IMR-90 (cell line): ENCODE results near the gene PTPRN2. TPM values are rescaled to one million over a fixed set of nuclear protein-coding genes. Genes with fewer than 3 reads are reported as not detected.

Experiments used
- ATAC-seq: fragments of 200-7000 bp; cut with Tn5 transposase; 2 replicates; pipeline ENCODE4 v1.9.1; 2020; ENCODE audit warnings: low read depth, mild to moderate bottlenecking, moderate library complexity
- BruUV-seq: library from RNA; stranded (reverse); fragments of 400-500 nt; replicated peaks from 2 replicates; lab custom pipeline; 2021; lab: Mats Ljungman, UMichigan
- CTCF ChIA-PET: fragments of 300-600 bp; formaldehyde crosslinking; extraction: SDS; loops from one replicate; lab custom pipeline; 2021; ENCODE audit warnings: antibody characterized with exemption; lab: Yijun Ruan, JAX
- POLR2A ChIA-PET: fragments of 300-600 bp; sonication (Branson Sonifier 250); formaldehyde crosslinking; loops from one replicate; lab custom pipeline; 2022; ENCODE audit warnings: antibody characterized with exemption; ENCODE audit not compliant: unreplicated experiment; lab: Charles Lee
- DNase-seq: peaks from one replicate; pipeline ENCODE4 v3.0.0; 2013
- H2AFZ ChIP-seq: replicated peaks from 2 replicates; pipeline ENCODE3; 2013; ENCODE audit warnings: low read length, mild to moderate bottlenecking; ENCODE audit not compliant: poor library complexity
- H2AK5ac ChIP-seq: 2 replicates; pipeline ENCODE4 v1.6.1; 2013; ENCODE audit warnings: low read depth, low read length, inconsistent platforms
- H2AK9ac ChIP-seq: replicated peaks from 2 replicates; pipeline ENCODE3; 2013; ENCODE audit warnings: mild to moderate bottlenecking, low read depth, low read length, moderate library complexity; ENCODE audit not compliant: poor library complexity
- H2BK120ac ChIP-seq: 2 replicates; pipeline ENCODE4 v1.6.1; 2013; ENCODE audit warnings: low read depth, low read length, inconsistent platforms
- H2BK15ac ChIP-seq: 3 replicates; pipeline ENCODE4 v1.6.1; 2013; ENCODE audit warnings: low read depth, low read length, inconsistent platforms
- H2BK20ac ChIP-seq: 2 replicates; pipeline ENCODE4 v1.6.1; 2013; ENCODE audit warnings: low read depth, mild to moderate bottlenecking, inconsistent platforms, low read length, moderate library complexity
- H2BK5ac ChIP-seq: 2 replicates; pipeline ENCODE4 v1.6.1; 2013; ENCODE audit warnings: mild to moderate bottlenecking, low read depth, low read length, inconsistent platforms; ENCODE audit not compliant: poor library complexity, severe bottlenecking
- H3K14ac ChIP-seq: replicated peaks from 2 replicates; pipeline ENCODE4 v1.6.1; 2013; ENCODE audit warnings: low read depth, low read length, inconsistent platforms
- H3K18ac ChIP-seq: 2 replicates; pipeline ENCODE4 v1.6.1; 2013; ENCODE audit warnings: low read depth, low read length, control low read depth
- H3K23ac ChIP-seq: 2 replicates; pipeline ENCODE4 v1.6.1; 2013; ENCODE audit warnings: low read depth, low read length, inconsistent platforms
- H3K27ac ChIP-seq: 2 replicates; pipeline ENCODE4 v1.5.1; 2013; ENCODE audit warnings: mild to moderate bottlenecking, control low read depth, low read length; ENCODE audit not compliant: insufficient read depth
- H3K27me3 ChIP-seq: 2 replicates; pipeline ENCODE4 v1.6.1; 2013; ENCODE audit warnings: low read length; ENCODE audit not compliant: control insufficient read depth, insufficient read depth
- H3K36me3 ChIP-seq: 2 replicates; pipeline ENCODE4 v1.6.1; 2013; ENCODE audit warnings: low read length, mixed read lengths; ENCODE audit not compliant: control insufficient read depth, insufficient read depth
- H3K4ac ChIP-seq: 2 replicates; pipeline ENCODE4 v1.6.1; 2013; ENCODE audit warnings: low read depth, low read length, inconsistent platforms
- H3K4me1 ChIP-seq: 2 replicates; pipeline ENCODE4 v1.6.1; 2013; ENCODE audit warnings: low read length, mixed read lengths; ENCODE audit not compliant: control insufficient read depth, insufficient read depth
- H3K4me2 ChIP-seq: 2 replicates; pipeline ENCODE4 v1.6.1; 2013; ENCODE audit warnings: low read depth, mild to moderate bottlenecking, control low read depth, low read length, moderate library complexity
- H3K4me3 ChIP-seq: 2 replicates; pipeline ENCODE4 v1.5.1; 2013; ENCODE audit warnings: low read depth, mild to moderate bottlenecking, control low read depth, low read length, moderate library complexity; ENCODE audit not compliant: insufficient read depth
- H3K56ac ChIP-seq: 2 replicates; pipeline ENCODE4 v1.6.1; 2013; ENCODE audit warnings: low read length, inconsistent platforms; ENCODE audit not compliant: insufficient read depth; ENCODE audit errors: extremely low read depth
- H3K79me1 ChIP-seq, 2 experiments: 2 replicates each; pipeline ENCODE4 v1.6.1; 2013; ENCODE audit warnings: low read length in 2 of 2, inconsistent platforms in 1 of 2, low read depth in 1 of 2
- H3K9ac ChIP-seq: 2 replicates; pipeline ENCODE4 v1.6.1; 2013; ENCODE audit warnings: low read depth, low read length, control low read depth
- H3K9me1 ChIP-seq: 2 replicates; pipeline ENCODE4 v1.6.1; 2013; ENCODE audit warnings: low read length, inconsistent platforms; ENCODE audit not compliant: insufficient read depth
- H3K9me3 ChIP-seq: 2 replicates; pipeline ENCODE4 v1.6.1; 2013; ENCODE audit warnings: low read length; ENCODE audit not compliant: control insufficient read depth, insufficient read depth
- H4K20me1 ChIP-seq: 2 replicates; pipeline ENCODE4 v1.6.1; 2013; ENCODE audit warnings: low read length, inconsistent platforms; ENCODE audit not compliant: insufficient read depth
- H4K5ac ChIP-seq: 2 replicates; pipeline ENCODE4 v1.6.1; 2013; ENCODE audit warnings: mild to moderate bottlenecking, low read depth, low read length, control low read depth
- H4K8ac ChIP-seq, 2 experiments: 2 replicates each; pipeline ENCODE4 v1.6.1; 2013; ENCODE audit warnings: low read depth in 2 of 2, low read length in 2 of 2, control low read depth in 1 of 2, inconsistent platforms in 1 of 2
- H4K91ac ChIP-seq: 2 replicates; pipeline ENCODE4 v1.6.1; 2013; ENCODE audit warnings: low read depth, low read length, inconsistent platforms; ENCODE audit not compliant: insufficient read depth
- CEBPB ChIP-seq: IDR thresholded peaks from 2 replicates; pipeline ENCODE4 v1.6.1; 2012; ENCODE audit warnings: low read depth, low read length, improper control_type of control experiment
- MXI1 ChIP-seq: IDR thresholded peaks from 2 replicates; pipeline ENCODE4 v1.6.1; 2012; ENCODE audit warnings: low read depth, mild to moderate bottlenecking, low read length, moderate library complexity, borderline replicate concordance
- NFE2L2 ChIP-seq: fragments of 150-350 bp; IDR thresholded peaks from 2 replicates; pipeline ENCODE4 v1.6.1; 2016; ENCODE audit warnings: low read depth, mild to moderate bottlenecking, low read length
- RAD21 ChIP-seq: IDR thresholded peaks from 2 replicates; pipeline ENCODE4 v1.6.1; 2012; ENCODE audit warnings: low read length, improper control_type of control experiment
- RCOR1 ChIP-seq: IDR thresholded peaks from 2 replicates; pipeline ENCODE4 v1.6.1; 2012; ENCODE audit warnings: mild to moderate bottlenecking, low read length, improper control_type of control experiment; ENCODE audit not compliant: insufficient replicate concordance
- RFX5 ChIP-seq: IDR thresholded peaks from 2 replicates; pipeline ENCODE4 v1.8.0; 2012; ENCODE audit warnings: low read depth, mild to moderate bottlenecking, low read length, moderate library complexity
- WGBS, 2 experiments: methylation state at CpG; one replicate each; pipeline versions ENCODE4 v1.1.5 to v1.1.7; 2013; ENCODE audit warnings: missing lambda C conversion rate in 2 of 2; ENCODE audit not compliant: insufficient read length in 1 of 2; ENCODE audit errors: extremely low coverage in 2 of 2; 5-methylcytosine and 5-hydroxymethylcytosine counted together
- dilution Hi-C: fragments of 300-500 bp; cut with HindIII; formaldehyde crosslinking; loops from one replicate; pipeline ENCODE4 v1.14.3; 2018; ENCODE audit warnings: low sequenced_read_pairs; ENCODE audit not compliant: unreplicated experiment
- in situ Hi-C: fragments of 300-500 bp; cut with MboI; formaldehyde crosslinking; loops from 3 replicates; pipeline ENCODE4 v1.14.3; 2019; ENCODE audit warnings: low sequenced_read_pairs, inconsistent platforms, mixed read lengths
- intact Hi-C: fragments of 100-400 bp; cut with micrococcal nuclease; formaldehyde crosslinking; loops from 2 replicates; pipeline ENCODE4 v1.10.0; 2022
- polyA plus RNA-seq, 3 experiments: library from polyadenylated mRNA; depleted of rRNA; stranded (reverse); fragments of >200 nt; gene quantifications; 2 replicates each; pipeline ENCODE4 v1.2.3, GENCODE V29; 2012; ENCODE audit warnings: low replicate concordance in 1 of 3
- total RNA-seq: library from RNA; depleted of rRNA; stranded (reverse); fragments of >200 nt; gene quantifications from 2 replicates; pipeline ENCODE4 v1.2.3, GENCODE V29; 2012
- TF ChIP-seq, protein P1 (sequence below): conservative IDR thresholded peaks from 2 replicates; pipeline ENCODE4 v1.5.1; 2012; ENCODE audit warnings: mild to moderate bottlenecking, low read depth, low read length, improper control_type of control experiment

The PTPRN2 gene
- total and polyA plus RNA-seq, 2 of the 4 experiments (the other 2 are of a cell fraction): 0.03 TPM; not detected in 1

DNA sequence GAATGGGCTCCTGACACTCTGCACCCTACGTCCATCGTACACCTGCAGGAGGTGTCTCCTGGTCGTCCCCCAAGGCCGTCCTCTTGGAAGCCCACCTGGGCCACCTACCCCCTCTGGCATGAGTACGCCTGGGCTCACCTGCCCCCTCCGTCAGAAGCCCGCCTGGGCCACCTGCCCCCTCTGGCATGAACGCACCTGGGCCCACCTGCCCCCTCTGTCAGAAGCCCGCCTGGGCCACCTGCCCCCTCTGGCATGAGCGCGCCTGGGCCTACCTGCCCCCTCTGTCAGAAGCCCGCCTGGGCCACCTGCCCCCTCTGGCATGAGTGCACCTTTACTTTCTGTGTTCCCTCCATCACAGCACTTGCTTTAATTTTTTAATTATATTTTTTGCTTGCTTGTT, 401.2 kb downstream of the PTPRN2 start:
- Histone ChIP-seq H3K14ac (no peak overlapping the region), H3K9me3 (peaks cover 44% of the 10 kb centered on the region; the same call in 1 of the 2 replicates), H3K9ac (no peak overlapping the region), H3K4me2 (no peak overlapping the region), H2BK15ac (no peak overlapping the region), H3K18ac (no peak overlapping the region), H3K79me1 (no peaks in the 10 kb centered on the region), H3K36me3 (no peaks in the 10 kb centered on the region), H3K4ac (no peak overlapping the region), H2BK20ac (no peak overlapping the region), H4K8ac (no peak overlapping the region), H4K20me1 (no peaks in the 10 kb centered on the region), H3K27ac (no peak overlapping the region), H4K91ac (no peak overlapping the region), H3K4me1 (no peaks in the 10 kb centered on the region), H3K56ac (no peak overlapping the region), H3K27me3 (no peaks in the 10 kb centered on the region), H3K23ac (no peak overlapping the region), H2AK5ac (no peak overlapping the region), H4K5ac (no peak overlapping the region), H3K4me3 (no peak overlapping the region), H2BK120ac (no peak overlapping the region), H3K9me1 (no peaks in the 10 kb centered on the region), H2AFZ (no peak overlapping the region), H2BK5ac (no peak overlapping the region), H2AK9ac (no peak overlapping the region)
- TF ChIP-seq NFE2L2 (no peak), RAD21 (no peak), CEBPB (no peak), RFX5 (no peak), RCOR1 (no peak), MXI1 (no peak)
- TF ChIP-seq, protein P1, sequence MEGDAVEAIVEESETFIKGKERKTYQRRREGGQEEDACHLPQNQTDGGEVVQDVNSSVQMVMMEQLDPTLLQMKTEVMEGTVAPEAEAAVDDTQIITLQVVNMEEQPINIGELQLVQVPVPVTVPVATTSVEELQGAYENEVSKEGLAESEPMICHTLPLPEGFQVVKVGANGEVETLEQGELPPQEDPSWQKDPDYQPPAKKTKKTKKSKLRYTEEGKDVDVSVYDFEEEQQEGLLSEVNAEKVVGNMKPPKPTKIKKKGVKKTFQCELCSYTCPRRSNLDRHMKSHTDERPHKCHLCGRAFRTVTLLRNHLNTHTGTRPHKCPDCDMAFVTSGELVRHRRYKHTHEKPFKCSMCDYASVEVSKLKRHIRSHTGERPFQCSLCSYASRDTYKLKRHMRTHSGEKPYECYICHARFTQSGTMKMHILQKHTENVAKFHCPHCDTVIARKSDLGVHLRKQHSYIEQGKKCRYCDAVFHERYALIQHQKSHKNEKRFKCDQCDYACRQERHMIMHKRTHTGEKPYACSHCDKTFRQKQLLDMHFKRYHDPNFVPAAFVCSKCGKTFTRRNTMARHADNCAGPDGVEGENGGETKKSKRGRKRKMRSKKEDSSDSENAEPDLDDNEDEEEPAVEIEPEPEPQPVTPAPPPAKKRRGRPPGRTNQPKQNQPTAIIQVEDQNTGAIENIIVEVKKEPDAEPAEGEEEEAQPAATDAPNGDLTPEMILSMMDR: no peak
- intact Hi-C loops: no loop called here
- WGBS, 2 experiments: 68% methylated on average over 4 of the region's 12 CpGs; no CpG with 5 or more reads in 1 of the 2 experiments
- no TSS peak for BruUV-seq
- DNase-seq (no peak), ATAC-seq (no peak)
- dilution Hi-C loops: no loop called here
- ChIA-PET POLR2A (no interaction called here), CTCF (no interaction called here)
- in situ Hi-C loops: no loop called here
